Keratinocyte (primary cell): ENCODE measurements around the gene ALDH3A2. TPM values are rescaled to one million over a fixed set of nuclear protein-coding genes. Genes with fewer than 3 reads are reported as not detected.

Experiments
- DNase-seq: peaks from one replicate; pipeline ENCODE4 v3.0.0-alpha.2; 2011; ENCODE audit warnings: low read depth, missing footprints, low spot score
- FAIRE-seq: peaks from 2 replicates; lab custom pipeline; 2011; peaks lifted over from hg19 to GRCh38; lab: Jason Lieb, UNC
- H2AFZ ChIP-seq: 2 replicates; pipeline ENCODE4 v1.6.0; 2012; ENCODE audit warnings: low read length, control low read depth, inconsistent platforms; ENCODE audit not compliant: control insufficient read depth
- H3K27ac ChIP-seq: 2 replicates; pipeline ENCODE4 v1.5.1; 2011; ENCODE audit warnings: low read length; ENCODE audit not compliant: control insufficient read depth, insufficient read depth
- H3K27me3 ChIP-seq: 3 replicates; pipeline ENCODE4 v1.6.0; 2011; ENCODE audit warnings: low read length; ENCODE audit not compliant: control insufficient read depth, insufficient read depth; ENCODE audit errors: extremely low read depth
- H3K36me3 ChIP-seq, 2 experiments: 2 replicates in 1 of 2; 3 replicates in 1 of 2; pipeline ENCODE4 v1.5.1; 2011; ENCODE audit warnings: low read length in 2 of 2, mild to moderate bottlenecking in 1 of 2; ENCODE audit not compliant: control insufficient read depth in 2 of 2, insufficient read depth in 2 of 2; ENCODE audit errors: extremely low read depth in 1 of 2
- H3K4me1 ChIP-seq: 3 replicates; pipeline ENCODE4 v1.5.1; 2011; ENCODE audit warnings: low read length; ENCODE audit not compliant: control insufficient read depth, insufficient read depth; ENCODE audit errors: extremely low read depth
- H3K4me2 ChIP-seq: 3 replicates; pipeline ENCODE4 v1.6.0; 2011; ENCODE audit warnings: low read depth, low read length; ENCODE audit not compliant: control insufficient read depth, insufficient read depth; ENCODE audit errors: extremely low read depth
- H3K4me3 ChIP-seq, 3 experiments: fragments of 200-600 bp in 1 of 3; sonication (generic) in 1 of 3; 2 replicates in 2 of 3; 3 replicates in 1 of 3; pipeline ENCODE4 v1.5.1; 2011 to 2016; ENCODE audit warnings: low read length in 3 of 3, mild to moderate bottlenecking in 3 of 3, control low read depth in 2 of 3, inconsistent platforms in 1 of 3, low read depth in 1 of 3, mixed read lengths in 1 of 3, mixed run types in 1 of 3, moderate library complexity in 1 of 3; ENCODE audit not compliant: control insufficient read depth in 2 of 3, insufficient read depth in 2 of 3; ENCODE audit errors: extremely low read depth in 1 of 3
- H3K79me2 ChIP-seq: 2 replicates; pipeline ENCODE4 v1.6.0; 2012; ENCODE audit warnings: low read length; ENCODE audit not compliant: control insufficient read depth, insufficient read depth
- H3K9ac ChIP-seq: 3 replicates; pipeline ENCODE4 v1.6.0; 2011; ENCODE audit warnings: low read length; ENCODE audit not compliant: control insufficient read depth, insufficient read depth; ENCODE audit errors: extremely low read depth
- H3K9me1 ChIP-seq: 3 replicates; pipeline ENCODE4 v1.6.0; 2011; ENCODE audit warnings: low read length; ENCODE audit not compliant: control insufficient read depth, insufficient read depth; ENCODE audit errors: extremely low read depth
- H3K9me3 ChIP-seq: 2 replicates; pipeline ENCODE4 v1.5.1; 2012; ENCODE audit warnings: low read depth, low read length; ENCODE audit not compliant: control insufficient read depth
- H4K20me1 ChIP-seq: 3 replicates; pipeline ENCODE4 v1.6.0; 2011; ENCODE audit warnings: low read length; ENCODE audit not compliant: control insufficient read depth, insufficient read depth; ENCODE audit errors: extremely low read depth
- CTCF ChIP-seq, 3 experiments: IDR thresholded peaks in 1 of 3; conservative IDR thresholded peaks in 1 of 3; optimal IDR thresholded peaks in 1 of 3; 2 replicates in 2 of 3; 3 replicates in 1 of 3; pipeline versions ENCODE3 to v1.5.1; 2011; ENCODE audit warnings: low read length in 3 of 3, mild to moderate bottlenecking in 3 of 3, moderate library complexity in 2 of 3, control low read depth in 1 of 3, inconsistent platforms in 1 of 3; ENCODE audit not compliant: insufficient read depth in 2 of 3; ENCODE audit errors: extremely low read depth in 1 of 3
- EZH2 ChIP-seq: IDR thresholded peaks from one replicate; pipeline ENCODE4 v1.6.1; 2012; ENCODE audit warnings: inconsistent platforms, mild to moderate bottlenecking, low read length, moderate library complexity
- dilution Hi-C: fragments of 300-500 bp; cut with MboI; formaldehyde crosslinking; loops from one replicate; pipeline ENCODE4 v1.7.0; 2020; ENCODE audit warnings: low sequenced_read_pairs; ENCODE audit not compliant: extremely low pct_ligation_motif_present
- polyA plus RNA-seq, 5 experiments: library from polyadenylated mRNA; depleted of rRNA in 3 of 5; stranded (reverse) in 3 of 5; stranded (forward) in 1 of 5; unstranded in 1 of 5; fragments of >200 nt; gene quantifications; 1 replicate in 1 of 5; 2 replicates in 3 of 5; 3 replicates in 1 of 5; pipeline versions ENCODE4 v1.2.1 to v1.2.3, GENCODE V29; 2011 to 2012; ENCODE audit warnings: missing spikeins in 2 of 5, low read depth in 1 of 5, low replicate concordance in 1 of 5

Gene ALDH3A2
- polyA plus RNA-seq, 1 donor (not counting 4 experiments of a cell fraction or from before 2014, with no cell fraction given): 77.6 TPM

- FAIRE-seq (no peak), DNase-seq (no peak)
- no peaks in the 10 kb centered on the region for H3K36me3 ChIP-seq
- H3K9me3 ChIP-seq: no peaks in the 10 kb centered on the region
- dilution Hi-C loops: no loop called here
- no peaks in the 10 kb centered on the region for H3K79me2 ChIP-seq
- TF ChIP-seq EZH2: no peak
- TF ChIP-seq CTCF (optimal IDR thresholded peaks at IDR 0.05 in 1 of 3, IDR thresholded peaks at IDR 0.05 in 1 of 3, conservative IDR thresholded peaks at IDR 0.05 in 1 of 3; ENCODE audit: extremely low read depth in 1 of 3, insufficient read depth in 2 of 3, low read length in 3 of 3): no peak
- no peak overlapping the region for H3K27ac ChIP-seq
- no peaks in the 10 kb centered on the region for H3K27me3 ChIP-seq
- no peaks in the 10 kb centered on the region for H4K20me1 ChIP-seq
- H3K9ac ChIP-seq: no peak overlapping the region
- H3K9me1 ChIP-seq: no peaks in the 10 kb centered on the region
- no peak overlapping the region for H2AFZ ChIP-seq
- no peaks in the 10 kb centered on the region for H3K4me1 ChIP-seq
- H3K4me3 ChIP-seq: no peak overlapping the region
- no peak overlapping the region for H3K4me2 ChIP-seq
These were observed 38.0 kb downstream of the ALDH3A2 start for GRCh38 chr17:19686400-19687090.

GRCh38 chr17:19702217-19702641 is 53.7 kb downstream of the ALDH3A2 start:
- Histone ChIP-seq H3K9me3 (no peaks in the 10 kb centered on the region), H4K20me1 (no peaks in the 10 kb centered on the region), H3K4me2 (no peak overlapping the region), H2AFZ (no peak overlapping the region), H3K4me3 (no peak overlapping the region), H3K27ac (no peak overlapping the region), H3K79me2 (no peaks in the 10 kb centered on the region), H3K27me3 (no peaks in the 10 kb centered on the region), H3K9me1 (no peaks in the 10 kb centered on the region), H3K9ac (no peak overlapping the region), H3K4me1 (peaks cover 8% of the 10 kb centered on the region), H3K36me3 (no peaks in the 10 kb centered on the region)
- no peak for DNase-seq
- FAIRE-seq: no peak
- dilution Hi-C loops: no loop called here
- TF ChIP-seq CTCF (optimal IDR thresholded peaks at IDR 0.05 in 1 of 3, IDR thresholded peaks at IDR 0.05 in 1 of 3, conservative IDR thresholded peaks at IDR 0.05 in 1 of 3; ENCODE audit: extremely low read depth in 1 of 3, insufficient read depth in 2 of 3, low read length in 3 of 3) (no peak), EZH2 (no peak)
